ENCODE results near the gene ERF. TPM values are rescaled to one million over a fixed set of nuclear protein-coding genes. Genes with fewer than 3 reads are reported as not detected.

ERF gene
- total RNA-seq, 1 experiment from 2014 or later, result 100 TPM

GRCh38 chr19:42242512-42243409 is 12.2 kb downstream of the ERF start, which contains the start of gene GSK3A:
Gene GSK3A, minus strand, starts transcription at chr19:42242602. Its CDS starts 137 bp downstream, at chr19:42242465.
- no peaks in the 10 kb centered on the region for H3K9me3 Mint-ChIP-seq (ENCODE audit: low read depth, unreplicated experiment)
- intact Hi-C loops (cut with micrococcal nuclease; ENCODE audit: unreplicated experiment), result loop anchor here (1.0 kb wide), 1 partner anchor 38 kb away; no protein-coding TSS in a partner anchor
- CTCF ChIA-PET, result interaction anchor here (0.6 to 2.7 kb wide), 19 partner anchors 9 to 1790 kb away, joined by 3 to 25 read pairs (median 4); partner anchors contain the start of genes PAFAH1B3, POU2F2 and PRR19
- no TSS peak for BruUV-seq (replicated peaks)
- H3K4me1 Mint-ChIP-seq (ENCODE audit: low read depth, unreplicated experiment), result peaks cover 40% of the 10 kb centered on the region
- peak within 1 kb of the TSS; percentile 79 for H3K27ac Mint-ChIP-seq (ENCODE audit: unreplicated experiment)
- DNase-seq, result peak; percentile 98
- no peaks in the 10 kb centered on the region for H3K27me3 Mint-ChIP-seq (ENCODE audit: unreplicated experiment)
- H3K36me3 Mint-ChIP-seq (ENCODE audit: insufficient read depth, unreplicated experiment), result peaks cover 83% of the 10 kb centered on the region
- H3K4me3 Mint-ChIP-seq (ENCODE audit: low read depth, unreplicated experiment), result peak within 1 kb of the TSS; percentile 75
- peak; percentile 12 for TF ChIP-seq CTCF (IDR thresholded peaks at IDR 0.05; ENCODE audit: unreplicated experiment)

GRCh38 chr19:42242069-42242511 is 12.8 kb downstream of the ERF start:
- DNase-seq, result peak; percentile 33
- intact Hi-C loops (cut with micrococcal nuclease; ENCODE audit: unreplicated experiment), result no loop called here
- CTCF ChIA-PET, result interaction anchor here (0.6 to 1.3 kb wide), 4 partner anchors 9 to 1789 kb away, joined by 3 to 11 read pairs (median 4); partner anchors contain the start of genes PAFAH1B3 and PRR19
- Mint-ChIP-seq H3K27me3 (ENCODE audit: unreplicated experiment) (no peaks in the 10 kb centered on the region), H3K9me3 (ENCODE audit: low read depth, unreplicated experiment) (no peaks in the 10 kb centered on the region), H3K27ac (ENCODE audit: unreplicated experiment) (peak overlapping the region; percentile 79), H3K4me3 (ENCODE audit: low read depth, unreplicated experiment) (peak overlapping the region; percentile 75), H3K4me1 (ENCODE audit: low read depth, unreplicated experiment) (peaks cover 40% of the 10 kb centered on the region), H3K36me3 (ENCODE audit: insufficient read depth, unreplicated experiment) (peaks cover 85% of the 10 kb centered on the region)
- TF ChIP-seq CTCF (IDR thresholded peaks at IDR 0.05; ENCODE audit: unreplicated experiment), result no peak
- BruUV-seq (replicated peaks), result no TSS peak

GRCh38 chr19:42241279-42241678 is 13.6 kb downstream of the ERF start:
- DNase-seq, result no peak
- intact Hi-C loops (cut with micrococcal nuclease; ENCODE audit: unreplicated experiment), result no loop called here
- CTCF ChIA-PET, result interaction anchor here (1.0 kb wide), 1 partner anchor 38 kb away, joined by 3 read pairs; no protein-coding TSS in a partner anchor
- Mint-ChIP-seq H3K4me1 (ENCODE audit: low read depth, unreplicated experiment) (peaks cover 35% of the 10 kb centered on the region), H3K9me3 (ENCODE audit: low read depth, unreplicated experiment) (no peaks in the 10 kb centered on the region), H3K27ac (ENCODE audit: unreplicated experiment) (peak overlapping the region; percentile 79), H3K27me3 (ENCODE audit: unreplicated experiment) (no peaks in the 10 kb centered on the region), H3K4me3 (ENCODE audit: low read depth, unreplicated experiment) (peak overlapping the region; percentile 75), H3K36me3 (ENCODE audit: insufficient read depth, unreplicated experiment) (peaks cover 88% of the 10 kb centered on the region)
- TF ChIP-seq CTCF (IDR thresholded peaks at IDR 0.05; ENCODE audit: unreplicated experiment), result no peak
- BruUV-seq (replicated peaks), result no TSS peak

- intact Hi-C loops (cut with micrococcal nuclease; ENCODE audit: unreplicated experiment), result no loop called here
- no peaks in the 10 kb centered on the region for H3K9me3 Mint-ChIP-seq (ENCODE audit: low read depth, unreplicated experiment)
- no peak for TF ChIP-seq CTCF (IDR thresholded peaks at IDR 0.05; ENCODE audit: unreplicated experiment)
- H3K4me1 Mint-ChIP-seq (ENCODE audit: low read depth, unreplicated experiment), result peaks cover 19% of the 10 kb centered on the region
- CTCF ChIA-PET, result interaction anchor here (0.6 to 0.9 kb wide), 2 partner anchors 31 to 69 kb away, joined by 3 to 7 read pairs; no protein-coding TSS in a partner anchor
- no peak overlapping the region for H3K4me3 Mint-ChIP-seq (ENCODE audit: low read depth, unreplicated experiment)
- peaks cover 89% of the 10 kb centered on the region for H3K36me3 Mint-ChIP-seq (ENCODE audit: insufficient read depth, unreplicated experiment)
- H3K27ac Mint-ChIP-seq (ENCODE audit: unreplicated experiment), result peak overlapping the region; percentile 62
- H3K27me3 Mint-ChIP-seq (ENCODE audit: unreplicated experiment), result no peaks in the 10 kb centered on the region
- no TSS peak for BruUV-seq (replicated peaks)
- DNase-seq, result no peak
These were observed 15.2 kb downstream of the ERF start for GRCh38 chr19:42239544-42240220.
